Large intestine (tissue), 3 donors: ENCODE measurements around the gene UBE2J1. TPM values are rescaled to one million over a fixed set of nuclear protein-coding genes. Genes with fewer than 3 reads are reported as not detected.
A peak's percentile ranks its signal among the peaks of the same experiment; 100 is the strongest.

Source experiments
- DNase-seq, 2 donors: peaks; one replicate each; pipeline versions ENCODE4 v3.0.0 to v3.0.0-alpha.2; 2013
- H3K27ac ChIP-seq: one replicate; pipeline ENCODE4 v1.5.1; 2013; ENCODE audit warnings: low read length
- H3K27me3 ChIP-seq: 2 replicates; pipeline ENCODE4 v1.6.1; 2013; ENCODE audit warnings: low read length; ENCODE audit not compliant: control insufficient read depth, insufficient read depth
- H3K36me3 ChIP-seq: 2 replicates; pipeline ENCODE4 v1.6.1; 2013; ENCODE audit warnings: low read length; ENCODE audit not compliant: control insufficient read depth, insufficient read depth
- H3K4me1 ChIP-seq: one replicate; pipeline ENCODE4 v1.6.1; 2013; ENCODE audit warnings: low read length; ENCODE audit not compliant: control insufficient read depth, insufficient read depth
- H3K4me3 ChIP-seq: one replicate; pipeline ENCODE4 v1.5.1; 2013; ENCODE audit warnings: low read length
- H3K9me3 ChIP-seq: one replicate; pipeline ENCODE4 v1.6.1; 2013; ENCODE audit warnings: mild to moderate bottlenecking, low read depth, low read length, moderate library complexity; ENCODE audit not compliant: control insufficient read depth
- WGBS: methylation state at CpG from one replicate; pipeline ENCODE4 v1.1.5; 2013; ENCODE audit warnings: low lambda C conversion rate; ENCODE audit not compliant: insufficient coverage; 5-methylcytosine and 5-hydroxymethylcytosine counted together
- polyA plus RNA-seq: library from polyadenylated mRNA; unstranded; fragments of 120-200 nt; gene quantifications from one replicate; pipeline ENCODE4 v1.2.1, GENCODE V29; 2013

UBE2J1 gene
- polyA plus RNA-seq, 1 donor = 42.7 TPM

- DNase-seq = no peak
- H3K36me3 ChIP-seq = no peaks in the 10 kb centered on the region
- peak overlapping the region; percentile 69 for H3K4me3 ChIP-seq
- H3K4me1 ChIP-seq = peaks cover 18% of the 10 kb centered on the region
- no peaks in the 10 kb centered on the region for H3K9me3 ChIP-seq
- no CpG with 5 or more reads among the region's 27 CpGs for WGBS
- H3K27ac ChIP-seq = peak overlapping the region; percentile 86
- H3K27me3 ChIP-seq = no peaks in the 10 kb centered on the region
Measured at GRCh38 chr6:89353118-89353556, 615 bp upstream of the UBE2J1 start.

DNA sequence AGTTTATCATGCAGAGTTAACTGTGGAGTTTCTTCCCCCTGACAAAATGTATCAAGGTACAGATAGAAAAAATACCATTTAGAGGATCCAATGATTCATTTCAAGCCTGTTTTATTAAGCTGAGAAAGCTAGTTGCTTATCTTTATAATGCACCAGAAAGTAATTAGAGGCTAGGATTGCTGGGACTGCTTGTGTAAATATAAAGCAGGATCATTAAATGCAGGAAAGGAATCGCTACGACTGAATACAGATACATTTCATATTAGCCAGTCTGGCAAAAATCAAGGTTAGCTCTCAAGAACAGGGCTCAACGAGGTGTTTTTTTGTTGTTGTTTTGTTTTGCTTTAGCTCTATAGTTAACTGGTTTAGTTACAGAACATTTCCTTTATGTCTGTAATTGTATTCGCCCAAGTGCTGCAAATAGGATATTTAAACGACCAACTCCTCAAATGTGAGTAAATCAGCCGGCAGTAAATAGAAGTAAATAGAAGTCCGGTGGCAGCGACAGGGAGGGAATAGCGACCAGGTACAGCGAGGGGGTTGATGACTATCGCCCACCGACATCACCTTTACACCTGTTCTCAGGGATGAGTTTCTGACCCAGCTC is 748 bp downstream of the UBE2J1 start:
- Histone ChIP-seq H3K27ac (peak overlapping the region; percentile 86), H3K9me3 (no peaks in the 10 kb centered on the region), H3K27me3 (no peaks in the 10 kb centered on the region), H3K4me3 (peak overlapping the region; percentile 69), H3K4me1 (peaks cover 18% of the 10 kb centered on the region), H3K36me3 (no peaks in the 10 kb centered on the region)
- peak; percentile 28 to 71 for DNase-seq
- no CpG with 5 or more reads among the region's 12 CpGs for WGBS

DNA sequence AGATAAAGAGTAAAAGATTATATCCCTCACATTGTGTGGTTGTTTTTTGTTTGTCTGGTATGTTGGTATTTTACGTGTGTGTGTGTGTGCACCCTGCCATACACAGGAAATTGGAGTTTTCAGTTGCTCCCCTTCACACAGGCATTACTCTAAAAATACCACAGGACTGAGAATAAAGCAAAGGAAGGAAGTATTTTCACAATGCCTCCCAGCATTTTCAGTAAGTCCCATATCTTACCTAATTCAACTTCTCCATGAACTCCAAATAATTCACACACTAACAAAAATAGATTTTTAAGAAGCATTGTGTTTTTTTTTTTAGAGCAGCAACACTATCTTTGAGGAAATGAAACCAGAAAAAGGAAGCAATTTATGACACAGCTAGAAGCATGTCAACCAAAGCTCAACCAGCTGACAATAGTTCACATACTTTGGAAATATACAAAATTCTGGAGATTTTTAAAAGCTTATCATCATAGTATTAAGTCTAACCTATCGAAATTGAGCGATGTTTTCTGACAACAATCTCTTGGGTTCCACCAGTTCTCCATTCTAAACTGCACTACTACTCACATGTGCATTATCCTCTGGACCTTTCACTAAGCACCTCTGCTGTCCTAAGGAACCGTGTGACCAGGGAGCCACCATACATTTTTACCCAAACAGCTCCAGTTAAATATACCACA is 2.1 kb downstream of the UBE2J1 start:
- Histone ChIP-seq H3K4me1 (peaks cover 18% of the 10 kb centered on the region), H3K36me3 (no peaks in the 10 kb centered on the region), H3K27ac (peak overlapping the region; percentile 30), H3K4me3 (no peak overlapping the region), H3K27me3 (no peaks in the 10 kb centered on the region), H3K9me3 (no peaks in the 10 kb centered on the region)
- DNase-seq = peak in 1 of 2 donors; percentile 60
- 76% methylated on average over 2 of the region's 4 CpGs for WGBS

DNA sequence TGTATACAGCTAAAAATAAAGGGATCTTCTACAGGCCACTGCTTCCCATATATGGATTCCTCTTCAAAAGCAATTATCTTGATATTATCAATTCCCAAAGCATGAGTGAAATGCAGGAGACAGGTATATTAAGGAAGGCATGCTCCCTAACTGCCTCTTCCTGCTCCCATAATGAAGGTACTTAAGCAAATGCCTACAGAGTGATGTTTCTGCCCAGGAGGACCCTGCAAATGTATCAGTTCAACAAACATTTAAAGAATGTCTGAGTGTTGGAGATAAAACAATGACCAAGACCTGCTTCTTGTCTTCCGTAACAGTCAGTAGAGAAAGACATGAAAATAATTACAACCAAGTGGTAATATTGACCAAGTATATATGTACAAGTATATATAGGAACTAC is 4.2 kb downstream of the UBE2J1 start:
- H3K4me1 ChIP-seq = peaks cover 17% of the 10 kb centered on the region

GRCh38 chr6:89347825-89348224 is 4.7 kb downstream of the UBE2J1 start:
- H3K36me3 ChIP-seq = no peaks in the 10 kb centered on the region
- no peaks in the 10 kb centered on the region for H3K27me3 ChIP-seq
- peaks cover 14% of the 10 kb centered on the region for H3K4me1 ChIP-seq
- WGBS = no CpG with 5 or more reads among the region's 2 CpGs
- H3K27ac ChIP-seq = no peak overlapping the region
- no peaks in the 10 kb centered on the region for H3K9me3 ChIP-seq
- DNase-seq = peak in 1 of 2 donors; percentile 21
- H3K4me3 ChIP-seq = no peak overlapping the region

More for the DNA sequence above, 4.2 kb downstream of the UBE2J1 start:
- no peak overlapping the region for H3K27ac ChIP-seq
- WGBS = no CpG with 5 or more reads among the region's 1 CpG
- H3K9me3 ChIP-seq = no peaks in the 10 kb centered on the region
- H3K36me3 ChIP-seq = no peaks in the 10 kb centered on the region
- no peak for DNase-seq
- no peak overlapping the region for H3K4me3 ChIP-seq
- no peaks in the 10 kb centered on the region for H3K27me3 ChIP-seq

GRCh38 chr6:89346433-89346832 is 6.1 kb downstream of the UBE2J1 start:
- Histone ChIP-seq H3K4me1 (peaks cover 14% of the 10 kb centered on the region), H3K9me3 (no peaks in the 10 kb centered on the region), H3K4me3 (no peak overlapping the region), H3K36me3 (peaks cover 7% of the 10 kb centered on the region), H3K27ac (no peak overlapping the region), H3K27me3 (no peaks in the 10 kb centered on the region)
- WGBS = no CpG with 5 or more reads among the region's 4 CpGs
- DNase-seq = no peak

- no peaks in the 10 kb centered on the region for H3K9me3 ChIP-seq
- H3K4me1 ChIP-seq = no peaks in the 10 kb centered on the region
- H3K27me3 ChIP-seq = no peaks in the 10 kb centered on the region
- 100% methylated on average over 2 of the region's 2 CpGs for WGBS
- H3K27ac ChIP-seq = no peak overlapping the region
- no peak for DNase-seq
- H3K4me3 ChIP-seq = no peak overlapping the region
- peaks cover 51% of the 10 kb centered on the region for H3K36me3 ChIP-seq
Measured at GRCh38 chr6:89339565-89339964, 13.0 kb downstream of the UBE2J1 start.

GRCh38 chr6:89335164-89335563 is 17.4 kb downstream of the UBE2J1 start:
- DNase-seq = no peak
- H3K4me1 ChIP-seq = no peaks in the 10 kb centered on the region
- 100% methylated on average over 2 of the region's 3 CpGs for WGBS
- H3K4me3 ChIP-seq = no peak overlapping the region
- H3K27me3 ChIP-seq = no peaks in the 10 kb centered on the region
- H3K36me3 ChIP-seq = peaks cover 61% of the 10 kb centered on the region
- no peaks in the 10 kb centered on the region for H3K9me3 ChIP-seq
- H3K27ac ChIP-seq = no peak overlapping the region

GRCh38 chr6:89330910-89331309 is 21.6 kb downstream of the UBE2J1 start:
- WGBS = 100% methylated on average over 1 of the region's 1 CpG
- H3K27ac ChIP-seq = no peak overlapping the region
- DNase-seq = no peak
- no peak overlapping the region for H3K4me3 ChIP-seq
- no peaks in the 10 kb centered on the region for H3K27me3 ChIP-seq
- no peaks in the 10 kb centered on the region for H3K4me1 ChIP-seq
- H3K9me3 ChIP-seq = no peaks in the 10 kb centered on the region
- H3K36me3 ChIP-seq = peaks cover 59% of the 10 kb centered on the region

GRCh38 chr6:89328976-89329375 is 23.5 kb downstream of the UBE2J1 start:
- H3K4me1 ChIP-seq = no peaks in the 10 kb centered on the region
- DNase-seq = no peak
- H3K36me3 ChIP-seq = peaks cover 51% of the 10 kb centered on the region
- 100% methylated on average over 1 of the region's 1 CpG for WGBS
- H3K27me3 ChIP-seq = no peaks in the 10 kb centered on the region
- H3K27ac ChIP-seq = no peak overlapping the region
- H3K4me3 ChIP-seq = no peak overlapping the region
- no peaks in the 10 kb centered on the region for H3K9me3 ChIP-seq

GRCh38 chr6:89324304-89324703 is 28.2 kb downstream of the UBE2J1 start:
- Histone ChIP-seq H3K9me3 (no peaks in the 10 kb centered on the region), H3K4me3 (no peak overlapping the region), H3K27me3 (no peaks in the 10 kb centered on the region), H3K4me1 (no peaks in the 10 kb centered on the region), H3K36me3 (peaks cover 21% of the 10 kb centered on the region), H3K27ac (no peak overlapping the region)
- 30% methylated on average over 2 of the region's 3 CpGs for WGBS
- DNase-seq = no peak
